IMR-90 (cell line): ENCODE results near the gene DIP2C. TPM values are rescaled to one million over a fixed set of nuclear protein-coding genes. Genes with fewer than 3 reads are reported as not detected.

Experiments used
- ATAC-seq: fragments of 200-7000 bp; cut with Tn5 transposase; 2 replicates; pipeline ENCODE4 v1.9.1; 2020; ENCODE audit warnings: low read depth, mild to moderate bottlenecking, moderate library complexity
- BruUV-seq: library from RNA; stranded (reverse); fragments of 400-500 nt; replicated peaks from 2 replicates; lab custom pipeline; 2021; lab: Mats Ljungman, UMichigan
- CTCF ChIA-PET: fragments of 300-600 bp; formaldehyde crosslinking; extraction: SDS; loops from one replicate; lab custom pipeline; 2021; ENCODE audit warnings: antibody characterized with exemption; lab: Yijun Ruan, JAX
- POLR2A ChIA-PET: fragments of 300-600 bp; sonication (Branson Sonifier 250); formaldehyde crosslinking; loops from one replicate; lab custom pipeline; 2022; ENCODE audit warnings: antibody characterized with exemption; ENCODE audit not compliant: unreplicated experiment; lab: Charles Lee
- DNase-seq: peaks from one replicate; pipeline ENCODE4 v3.0.0; 2013
- H2AFZ ChIP-seq: replicated peaks from 2 replicates; pipeline ENCODE3; 2013; ENCODE audit warnings: low read length, mild to moderate bottlenecking; ENCODE audit not compliant: poor library complexity
- H2AK5ac ChIP-seq: 2 replicates; pipeline ENCODE4 v1.6.1; 2013; ENCODE audit warnings: low read depth, low read length, inconsistent platforms
- H2AK9ac ChIP-seq: replicated peaks from 2 replicates; pipeline ENCODE3; 2013; ENCODE audit warnings: mild to moderate bottlenecking, low read depth, low read length, moderate library complexity; ENCODE audit not compliant: poor library complexity
- H2BK120ac ChIP-seq: 2 replicates; pipeline ENCODE4 v1.6.1; 2013; ENCODE audit warnings: low read depth, low read length, inconsistent platforms
- H2BK15ac ChIP-seq: 3 replicates; pipeline ENCODE4 v1.6.1; 2013; ENCODE audit warnings: low read depth, low read length, inconsistent platforms
- H2BK20ac ChIP-seq: 2 replicates; pipeline ENCODE4 v1.6.1; 2013; ENCODE audit warnings: low read depth, mild to moderate bottlenecking, inconsistent platforms, low read length, moderate library complexity
- H2BK5ac ChIP-seq: 2 replicates; pipeline ENCODE4 v1.6.1; 2013; ENCODE audit warnings: mild to moderate bottlenecking, low read depth, low read length, inconsistent platforms; ENCODE audit not compliant: poor library complexity, severe bottlenecking
- H3K14ac ChIP-seq: replicated peaks from 2 replicates; pipeline ENCODE4 v1.6.1; 2013; ENCODE audit warnings: low read depth, low read length, inconsistent platforms
- H3K18ac ChIP-seq: 2 replicates; pipeline ENCODE4 v1.6.1; 2013; ENCODE audit warnings: low read depth, low read length, control low read depth
- H3K23ac ChIP-seq: 2 replicates; pipeline ENCODE4 v1.6.1; 2013; ENCODE audit warnings: low read depth, low read length, inconsistent platforms
- H3K27ac ChIP-seq: 2 replicates; pipeline ENCODE4 v1.5.1; 2013; ENCODE audit warnings: mild to moderate bottlenecking, control low read depth, low read length; ENCODE audit not compliant: insufficient read depth
- H3K27me3 ChIP-seq: 2 replicates; pipeline ENCODE4 v1.6.1; 2013; ENCODE audit warnings: low read length; ENCODE audit not compliant: control insufficient read depth, insufficient read depth
- H3K36me3 ChIP-seq: 2 replicates; pipeline ENCODE4 v1.6.1; 2013; ENCODE audit warnings: low read length, mixed read lengths; ENCODE audit not compliant: control insufficient read depth, insufficient read depth
- H3K4ac ChIP-seq: 2 replicates; pipeline ENCODE4 v1.6.1; 2013; ENCODE audit warnings: low read depth, low read length, inconsistent platforms
- H3K4me1 ChIP-seq: 2 replicates; pipeline ENCODE4 v1.6.1; 2013; ENCODE audit warnings: low read length, mixed read lengths; ENCODE audit not compliant: control insufficient read depth, insufficient read depth
- H3K4me2 ChIP-seq: 2 replicates; pipeline ENCODE4 v1.6.1; 2013; ENCODE audit warnings: low read depth, mild to moderate bottlenecking, control low read depth, low read length, moderate library complexity
- H3K4me3 ChIP-seq: 2 replicates; pipeline ENCODE4 v1.5.1; 2013; ENCODE audit warnings: low read depth, mild to moderate bottlenecking, control low read depth, low read length, moderate library complexity; ENCODE audit not compliant: insufficient read depth
- H3K56ac ChIP-seq: 2 replicates; pipeline ENCODE4 v1.6.1; 2013; ENCODE audit warnings: low read length, inconsistent platforms; ENCODE audit not compliant: insufficient read depth; ENCODE audit errors: extremely low read depth
- H3K79me1 ChIP-seq, 2 experiments: 2 replicates each; pipeline ENCODE4 v1.6.1; 2013; ENCODE audit warnings: low read length in 2 of 2, inconsistent platforms in 1 of 2, low read depth in 1 of 2
- H3K9ac ChIP-seq: 2 replicates; pipeline ENCODE4 v1.6.1; 2013; ENCODE audit warnings: low read depth, low read length, control low read depth
- H3K9me1 ChIP-seq: 2 replicates; pipeline ENCODE4 v1.6.1; 2013; ENCODE audit warnings: low read length, inconsistent platforms; ENCODE audit not compliant: insufficient read depth
- H3K9me3 ChIP-seq: 2 replicates; pipeline ENCODE4 v1.6.1; 2013; ENCODE audit warnings: low read length; ENCODE audit not compliant: control insufficient read depth, insufficient read depth
- H4K20me1 ChIP-seq: 2 replicates; pipeline ENCODE4 v1.6.1; 2013; ENCODE audit warnings: low read length, inconsistent platforms; ENCODE audit not compliant: insufficient read depth
- H4K5ac ChIP-seq: 2 replicates; pipeline ENCODE4 v1.6.1; 2013; ENCODE audit warnings: mild to moderate bottlenecking, low read depth, low read length, control low read depth
- H4K8ac ChIP-seq, 2 experiments: 2 replicates each; pipeline ENCODE4 v1.6.1; 2013; ENCODE audit warnings: low read depth in 2 of 2, low read length in 2 of 2, control low read depth in 1 of 2, inconsistent platforms in 1 of 2
- H4K91ac ChIP-seq: 2 replicates; pipeline ENCODE4 v1.6.1; 2013; ENCODE audit warnings: low read depth, low read length, inconsistent platforms; ENCODE audit not compliant: insufficient read depth
- BHLHE40 ChIP-seq: fragments of 150-350 bp; IDR thresholded peaks from 2 replicates; pipeline ENCODE4 v1.6.1; 2016; ENCODE audit warnings: mild to moderate bottlenecking, low read depth, low read length
- CEBPB ChIP-seq: IDR thresholded peaks from 2 replicates; pipeline ENCODE4 v1.6.1; 2012; ENCODE audit warnings: low read depth, low read length, improper control_type of control experiment
- CHD1 ChIP-seq: IDR thresholded peaks from 2 replicates; pipeline ENCODE4 v1.6.1; 2012; ENCODE audit warnings: low read depth, low read length, improper control_type of control experiment
- CTCF ChIP-seq: conservative IDR thresholded peaks from 2 replicates; pipeline ENCODE4 v1.5.1; 2012; ENCODE audit warnings: mild to moderate bottlenecking, low read depth, low read length, improper control_type of control experiment
- FOS ChIP-seq: fragments of 150-350 bp; IDR thresholded peaks from 2 replicates; pipeline ENCODE4 v1.6.1; 2016; ENCODE audit warnings: low read depth, low read length
- MAFK ChIP-seq: IDR thresholded peaks from 2 replicates; pipeline ENCODE4 v1.6.1; 2012; ENCODE audit warnings: low read depth, low read length, improper control_type of control experiment
- MAZ ChIP-seq: IDR thresholded peaks from 2 replicates; pipeline ENCODE4 v1.6.1; 2012; ENCODE audit warnings: low read depth, mild to moderate bottlenecking, low read length, improper control_type of control experiment, moderate library complexity, borderline replicate concordance
- MXI1 ChIP-seq: IDR thresholded peaks from 2 replicates; pipeline ENCODE4 v1.6.1; 2012; ENCODE audit warnings: low read depth, mild to moderate bottlenecking, low read length, moderate library complexity, borderline replicate concordance
- NFE2L2 ChIP-seq: fragments of 150-350 bp; IDR thresholded peaks from 2 replicates; pipeline ENCODE4 v1.6.1; 2016; ENCODE audit warnings: low read depth, mild to moderate bottlenecking, low read length
- POLR2A ChIP-seq: IDR thresholded peaks from 2 replicates; pipeline ENCODE4 v1.6.1; 2012; ENCODE audit warnings: mild to moderate bottlenecking, low read depth, low read length
- RAD21 ChIP-seq: IDR thresholded peaks from 2 replicates; pipeline ENCODE4 v1.6.1; 2012; ENCODE audit warnings: low read length, improper control_type of control experiment
- RCOR1 ChIP-seq: IDR thresholded peaks from 2 replicates; pipeline ENCODE4 v1.6.1; 2012; ENCODE audit warnings: mild to moderate bottlenecking, low read length, improper control_type of control experiment; ENCODE audit not compliant: insufficient replicate concordance
- RFX5 ChIP-seq: IDR thresholded peaks from 2 replicates; pipeline ENCODE4 v1.8.0; 2012; ENCODE audit warnings: low read depth, mild to moderate bottlenecking, low read length, moderate library complexity
- SMC3 ChIP-seq: fragments of 150-350 bp; IDR thresholded peaks from 2 replicates; pipeline ENCODE4 v1.6.1; 2016; ENCODE audit warnings: low read depth, mild to moderate bottlenecking, antibody characterized with exemption, low read length, moderate library complexity
- WGBS, 2 experiments: methylation state at CpG; one replicate each; pipeline versions ENCODE4 v1.1.5 to v1.1.7; 2013; ENCODE audit warnings: missing lambda C conversion rate in 2 of 2; ENCODE audit not compliant: insufficient read length in 1 of 2; ENCODE audit errors: extremely low coverage in 2 of 2; 5-methylcytosine and 5-hydroxymethylcytosine counted together
- dilution Hi-C: fragments of 300-500 bp; cut with HindIII; formaldehyde crosslinking; loops from one replicate; pipeline ENCODE4 v1.14.3; 2018; ENCODE audit warnings: low sequenced_read_pairs; ENCODE audit not compliant: unreplicated experiment
- in situ Hi-C: fragments of 300-500 bp; cut with MboI; formaldehyde crosslinking; loops from 3 replicates; pipeline ENCODE4 v1.14.3; 2019; ENCODE audit warnings: low sequenced_read_pairs, inconsistent platforms, mixed read lengths
- intact Hi-C: fragments of 100-400 bp; cut with micrococcal nuclease; formaldehyde crosslinking; loops from 2 replicates; pipeline ENCODE4 v1.10.0; 2022
- polyA plus RNA-seq, 3 experiments: library from polyadenylated mRNA; depleted of rRNA; stranded (reverse); fragments of >200 nt; gene quantifications; 2 replicates each; pipeline ENCODE4 v1.2.3, GENCODE V29; 2012; ENCODE audit warnings: low replicate concordance in 1 of 3
- total RNA-seq: library from RNA; depleted of rRNA; stranded (reverse); fragments of >200 nt; gene quantifications from 2 replicates; pipeline ENCODE4 v1.2.3, GENCODE V29; 2012
- TF ChIP-seq, protein P1 (sequence below): fragments of 150-350 bp; IDR thresholded peaks from 2 replicates; pipeline ENCODE4 v1.6.1; 2016; ENCODE audit warnings: low read depth, mild to moderate bottlenecking, low read length, moderate library complexity, borderline replicate concordance
- TF ChIP-seq, protein P2 (sequence below): fragments of 150-350 bp; IDR thresholded peaks from 2 replicates; pipeline ENCODE4 v1.6.1; 2017; ENCODE audit warnings: mild to moderate bottlenecking, antibody characterized with exemption, low read length, low read depth

DIP2C gene
- total and polyA plus RNA-seq, 2 of the 4 experiments (the other 2 are of a cell fraction) = 8.6 to 17.3 TPM

DNA sequence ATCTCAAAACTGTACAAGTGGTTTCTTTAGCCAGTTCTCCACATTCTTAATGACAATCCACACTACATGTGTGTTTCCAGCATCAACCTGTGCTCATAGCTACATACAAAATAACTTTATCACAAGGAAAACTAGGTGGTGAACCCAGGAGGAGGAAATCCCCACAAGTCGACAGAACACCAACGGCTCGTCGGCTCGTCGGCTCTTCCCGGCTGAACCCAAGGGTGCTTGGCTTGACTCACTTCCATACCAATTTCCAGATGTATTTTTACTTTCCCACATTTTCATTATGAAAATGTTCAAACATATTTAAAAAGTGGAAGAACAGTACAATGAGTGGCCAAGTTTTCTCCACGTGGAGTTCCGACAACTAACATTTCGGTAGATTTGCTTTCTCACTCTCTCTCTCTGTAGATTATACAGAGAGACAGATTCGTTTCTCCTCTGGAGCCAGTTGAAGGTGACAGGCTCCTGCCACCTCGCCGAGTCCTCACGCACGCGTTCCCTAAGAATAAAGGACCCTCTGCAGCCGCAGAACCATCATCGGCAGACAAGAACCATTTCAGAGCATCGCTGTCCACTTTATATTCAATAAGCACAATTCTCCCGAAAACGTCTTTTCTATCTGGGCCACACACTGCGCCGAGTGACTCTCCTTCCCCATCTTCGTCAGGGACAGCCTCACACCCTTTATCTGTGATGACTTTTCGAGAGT lies 53.3 kb downstream of the DIP2C start:
- Histone ChIP-seq H3K18ac (no peak overlapping the region), H3K56ac (no peak overlapping the region), H3K4ac (no peak overlapping the region), H2BK120ac (no peak overlapping the region), H4K20me1 (peaks cover 88% of the 10 kb centered on the region), H3K23ac (no peak overlapping the region), H2AK5ac (no peak overlapping the region), H3K4me2 (no peak overlapping the region), H4K8ac (no peak overlapping the region), H2BK5ac (no peak overlapping the region), H3K79me1 (peaks cover 32 to 87% of the 10 kb centered on the region in 2 experiments), H3K36me3 (no peaks in the 10 kb centered on the region), H3K9ac (no peak overlapping the region), H3K27me3 (no peaks in the 10 kb centered on the region), H3K4me1 (peaks cover 11% of the 10 kb centered on the region), H2BK20ac (no peak overlapping the region), H2BK15ac (no peak overlapping the region), H2AFZ (no peak overlapping the region), H4K91ac (no peak overlapping the region), H4K5ac (no peak overlapping the region), H2AK9ac (no peak overlapping the region), H3K9me3 (no peaks in the 10 kb centered on the region; the same call in 1 of the 2 replicates), H3K27ac (no peak overlapping the region), H3K4me3 (no peak overlapping the region), H3K9me1 (peaks cover 30% of the 10 kb centered on the region), H3K14ac (no peak overlapping the region)
- ChIA-PET CTCF (no interaction called here), POLR2A (no interaction called here)
- DNase-seq = no peak
- WGBS, 2 experiments = 96% methylated on average over 17 of the region's 25 CpGs; no CpG with 5 or more reads in 1 of the 2 experiments
- no peak for TF ChIP-seq CHD1
- no peak for TF ChIP-seq RAD21
- no peak for TF ChIP-seq CTCF
- TF ChIP-seq SMC3 = no peak
- no peak for TF ChIP-seq MAZ
- TF ChIP-seq RFX5 = no peak
- TF ChIP-seq CEBPB = no peak
- TF ChIP-seq BHLHE40 = no peak
- TF ChIP-seq POLR2A = no peak
- TF ChIP-seq, protein P1, sequence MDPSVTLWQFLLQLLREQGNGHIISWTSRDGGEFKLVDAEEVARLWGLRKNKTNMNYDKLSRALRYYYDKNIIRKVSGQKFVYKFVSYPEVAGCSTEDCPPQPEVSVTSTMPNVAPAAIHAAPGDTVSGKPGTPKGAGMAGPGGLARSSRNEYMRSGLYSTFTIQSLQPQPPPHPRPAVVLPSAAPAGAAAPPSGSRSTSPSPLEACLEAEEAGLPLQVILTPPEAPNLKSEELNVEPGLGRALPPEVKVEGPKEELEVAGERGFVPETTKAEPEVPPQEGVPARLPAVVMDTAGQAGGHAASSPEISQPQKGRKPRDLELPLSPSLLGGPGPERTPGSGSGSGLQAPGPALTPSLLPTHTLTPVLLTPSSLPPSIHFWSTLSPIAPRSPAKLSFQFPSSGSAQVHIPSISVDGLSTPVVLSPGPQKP = no peak
- TF ChIP-seq MAFK = no peak
- no peak for TF ChIP-seq FOS
- TF ChIP-seq MXI1 = no peak
- no peak for TF ChIP-seq RCOR1
- TF ChIP-seq NFE2L2 = no peak
- TF ChIP-seq, protein P2, sequence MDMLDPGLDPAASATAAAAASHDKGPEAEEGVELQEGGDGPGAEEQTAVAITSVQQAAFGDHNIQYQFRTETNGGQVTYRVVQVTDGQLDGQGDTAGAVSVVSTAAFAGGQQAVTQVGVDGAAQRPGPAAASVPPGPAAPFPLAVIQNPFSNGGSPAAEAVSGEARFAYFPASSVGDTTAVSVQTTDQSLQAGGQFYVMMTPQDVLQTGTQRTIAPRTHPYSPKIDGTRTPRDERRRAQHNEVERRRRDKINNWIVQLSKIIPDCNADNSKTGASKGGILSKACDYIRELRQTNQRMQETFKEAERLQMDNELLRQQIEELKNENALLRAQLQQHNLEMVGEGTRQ = no peak
- intact Hi-C loops = no loop called here
- ATAC-seq = no peak
- BruUV-seq = no TSS peak
- dilution Hi-C loops = no loop called here
- in situ Hi-C loops = no loop called here
